ENCODE results near the gene PADI4. TPM values are rescaled to one million over a fixed set of nuclear protein-coding genes. Genes with fewer than 3 reads are reported as not detected.

The PADI4 gene
- total RNA-seq, 4 donors from 2014 or later = 0.22 to 1.3 TPM; not detected in 2

- TF ChIP-seq, protein P1, sequence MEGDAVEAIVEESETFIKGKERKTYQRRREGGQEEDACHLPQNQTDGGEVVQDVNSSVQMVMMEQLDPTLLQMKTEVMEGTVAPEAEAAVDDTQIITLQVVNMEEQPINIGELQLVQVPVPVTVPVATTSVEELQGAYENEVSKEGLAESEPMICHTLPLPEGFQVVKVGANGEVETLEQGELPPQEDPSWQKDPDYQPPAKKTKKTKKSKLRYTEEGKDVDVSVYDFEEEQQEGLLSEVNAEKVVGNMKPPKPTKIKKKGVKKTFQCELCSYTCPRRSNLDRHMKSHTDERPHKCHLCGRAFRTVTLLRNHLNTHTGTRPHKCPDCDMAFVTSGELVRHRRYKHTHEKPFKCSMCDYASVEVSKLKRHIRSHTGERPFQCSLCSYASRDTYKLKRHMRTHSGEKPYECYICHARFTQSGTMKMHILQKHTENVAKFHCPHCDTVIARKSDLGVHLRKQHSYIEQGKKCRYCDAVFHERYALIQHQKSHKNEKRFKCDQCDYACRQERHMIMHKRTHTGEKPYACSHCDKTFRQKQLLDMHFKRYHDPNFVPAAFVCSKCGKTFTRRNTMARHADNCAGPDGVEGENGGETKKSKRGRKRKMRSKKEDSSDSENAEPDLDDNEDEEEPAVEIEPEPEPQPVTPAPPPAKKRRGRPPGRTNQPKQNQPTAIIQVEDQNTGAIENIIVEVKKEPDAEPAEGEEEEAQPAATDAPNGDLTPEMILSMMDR (IDR thresholded peaks at IDR 0.05; ENCODE audit: low read depth) = no peak
These were observed 53.7 kb downstream of the PADI4 start for GRCh38 chr1:17361687-17362086.

- TF ChIP-seq, protein P1 (IDR thresholded peaks at IDR 0.05; ENCODE audit: low read depth) = no peak
These were observed 55.4 kb downstream of the PADI4 start for GRCh38 chr1:17363351-17363750.

GRCh38 chr1:17363771-17364170 lies 55.8 kb downstream of the PADI4 start:
- TF ChIP-seq, protein P1 (IDR thresholded peaks at IDR 0.05; ENCODE audit: low read depth) = no peak

DNA sequence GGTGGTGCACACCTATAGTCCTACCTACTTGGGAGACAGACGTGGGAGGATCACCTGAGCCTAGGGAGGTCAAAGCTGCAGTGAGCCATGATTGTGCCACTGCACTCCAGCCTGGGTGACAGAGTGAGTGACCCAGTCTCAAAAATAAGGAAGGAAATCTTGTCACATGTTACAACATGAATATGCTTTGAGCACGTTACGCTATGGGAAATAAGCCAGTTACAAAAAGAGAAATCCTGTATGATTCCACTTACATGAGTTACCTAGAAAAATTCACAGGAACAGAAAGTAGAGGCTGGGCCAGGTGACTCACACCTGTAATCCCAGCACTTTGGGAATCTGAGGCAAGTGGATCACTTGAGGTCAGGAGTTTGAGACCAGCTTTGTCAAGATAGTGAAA lies 57.3 kb downstream of the PADI4 start:
- TF ChIP-seq, protein P1 (IDR thresholded peaks at IDR 0.05; ENCODE audit: low read depth) = no peak

DNA sequence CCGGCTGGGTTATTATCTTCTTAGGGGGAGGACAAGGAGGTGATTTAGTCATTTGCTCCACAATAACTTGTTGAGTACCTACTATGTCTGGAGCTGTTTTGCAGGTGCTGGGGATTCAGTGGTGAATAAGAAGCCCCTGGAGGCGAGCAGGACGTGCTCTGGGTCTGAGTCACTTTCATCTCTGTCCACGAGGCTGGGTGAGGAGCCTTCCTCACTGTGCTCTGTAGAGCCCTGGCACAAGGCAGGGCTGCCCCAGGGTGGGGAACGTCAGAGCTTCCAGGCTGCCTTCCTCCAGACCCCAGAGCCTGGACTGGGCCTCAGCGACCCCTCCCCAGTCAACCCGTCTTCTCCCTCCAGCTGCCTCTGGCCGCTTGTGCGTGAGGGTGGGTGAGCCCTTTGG lies 61.5 kb downstream of the PADI4 start:
- TF ChIP-seq, protein P1 (IDR thresholded peaks at IDR 0.05; ENCODE audit: low read depth) = no peak

DNA sequence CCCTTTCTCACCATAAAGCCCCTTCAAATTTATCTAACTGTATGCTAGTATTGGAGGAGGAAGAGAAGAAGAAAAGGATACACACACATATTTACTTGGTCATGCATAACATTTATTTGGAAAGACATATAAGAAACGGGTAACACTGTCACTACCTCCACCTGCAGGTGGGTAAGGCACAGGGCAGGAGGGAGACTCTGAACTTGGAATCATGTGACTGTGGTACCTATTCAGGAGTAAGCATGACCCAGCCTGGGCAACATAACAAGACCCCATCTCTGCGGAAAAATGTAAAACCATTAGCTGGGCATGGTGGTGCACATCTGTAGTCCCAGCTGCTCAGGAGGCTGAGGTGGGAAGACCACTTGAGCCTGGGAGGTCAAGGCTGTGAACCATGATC lies 62.6 kb downstream of the PADI4 start:
- TF ChIP-seq, protein P1 (IDR thresholded peaks at IDR 0.05; ENCODE audit: low read depth) = no peak

DNA sequence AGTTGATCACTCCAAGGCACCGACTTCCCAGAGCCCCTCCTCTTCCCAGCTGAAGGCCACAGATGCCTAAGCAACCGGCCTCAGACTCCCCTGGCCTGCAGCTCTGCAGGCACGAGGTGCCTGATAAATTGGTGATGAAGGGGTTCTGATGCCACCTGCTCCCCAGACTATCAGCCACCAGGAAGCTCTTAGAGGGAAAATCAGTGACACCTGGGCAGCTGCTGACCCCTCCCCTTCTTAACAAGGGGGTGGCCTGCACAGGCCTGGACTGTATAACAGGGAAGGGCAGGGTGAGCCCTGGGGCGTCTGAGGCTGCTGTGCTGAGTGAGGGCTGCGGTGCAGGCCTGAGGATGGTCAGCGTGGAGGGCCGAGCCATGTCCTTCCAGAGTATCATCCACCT lies 63.9 kb downstream of the PADI4 start, which contains the start of gene PADI6:
Gene PADI6 (plus strand): TSS at position 301 of the 400 bp plus-strand sequence. CDS start 50 bp downstream, at position 351.
- TF ChIP-seq, protein P1 (IDR thresholded peaks at IDR 0.05; ENCODE audit: low read depth) = no peak

All from subcutaneous adipose tissue (tissue), 4 donors.